Endothelial cell of umbilical vein (primary cell): ENCODE results near the gene CFAP126. TPM values are rescaled to one million over a fixed set of nuclear protein-coding genes. Genes with fewer than 3 reads are reported as not detected.

Source experiments
- BruUV-seq: library from RNA; stranded (reverse); fragments of 400-500 nt; replicated peaks from 2 replicates; lab custom pipeline; 2021; lab: Mats Ljungman, UMichigan
- CTCF ChIA-PET: fragments of 300-600, 350-600 bp; sonication (Branson Sonifier 250); formaldehyde crosslinking; loops from one replicate; lab custom pipeline; 2021; ENCODE audit warnings: antibody characterized with exemption, inconsistent platforms; lab: Charles Lee
- POLR2A ChIA-PET: fragments of 300-600, 350-600 bp; sonication (Branson Sonifier 250); formaldehyde crosslinking; loops from one replicate; lab custom pipeline; 2021; ENCODE audit warnings: antibody characterized with exemption, inconsistent platforms; lab: Charles Lee
- DNase-seq: peaks from one replicate; pipeline ENCODE4 v3.0.0-alpha.2; 2011; ENCODE audit warnings: low read depth, low spot score
- FAIRE-seq: peaks from 2 replicates; lab custom pipeline; 2011; peaks lifted over from hg19 to GRCh38; lab: Jason Lieb, UNC
- H2AFZ ChIP-seq: 2 replicates; pipeline ENCODE4 v1.6.0; 2012; ENCODE audit warnings: low read depth, low read length, control low read depth, inconsistent platforms
- H3K27ac ChIP-seq: 2 replicates; pipeline ENCODE4 v1.5.1; 2011; ENCODE audit warnings: low read depth, mild to moderate bottlenecking, control low read depth, low read length, moderate library complexity; ENCODE audit not compliant: insufficient read depth
- H3K27me3 ChIP-seq, 2 experiments: 2 replicates each; pipeline versions ENCODE4 v1.6.0 to v1.6.1; 2011; ENCODE audit warnings: low read length in 2 of 2, mixed read lengths in 1 of 2; ENCODE audit not compliant: control insufficient read depth in 2 of 2, insufficient read depth in 2 of 2
- H3K36me3 ChIP-seq, 2 experiments: 2 replicates in 1 of 2; 3 replicates in 1 of 2; pipeline ENCODE4 v1.5.1; 2011; ENCODE audit warnings: low read length in 2 of 2, mild to moderate bottlenecking in 1 of 2, moderate library complexity in 1 of 2; ENCODE audit not compliant: control insufficient read depth in 2 of 2, insufficient read depth in 2 of 2; ENCODE audit errors: extremely low read depth in 1 of 2
- H3K4me1 ChIP-seq: 3 replicates; pipeline ENCODE4 v1.5.1; 2011; ENCODE audit warnings: mild to moderate bottlenecking, low read length; ENCODE audit not compliant: control insufficient read depth, insufficient read depth; ENCODE audit errors: extremely low read depth
- H3K4me2 ChIP-seq: 2 replicates; pipeline ENCODE4 v1.6.1; 2011; ENCODE audit warnings: low read length, control low read depth, mixed read lengths; ENCODE audit not compliant: insufficient read depth
- H3K4me3 ChIP-seq, 3 experiments: fragments of 200-600 bp in 1 of 3; sonication (generic), shearing (Covaris generic) in 1 of 3; replicated peaks in 1 of 3; 2 replicates each; pipeline ENCODE4 v1.5.1; 2011 to 2016; ENCODE audit warnings: control low read depth in 3 of 3, low read length in 3 of 3, mild to moderate bottlenecking in 2 of 3, inconsistent platforms in 1 of 3, low read depth in 1 of 3, moderate library complexity in 1 of 3; ENCODE audit not compliant: insufficient read depth in 1 of 3
- H3K79me2 ChIP-seq: 2 replicates; pipeline ENCODE4 v1.6.0; 2012; ENCODE audit warnings: low read length, inconsistent platforms; ENCODE audit not compliant: control insufficient read depth, insufficient read depth
- H3K9ac ChIP-seq: replicated peaks from 2 replicates; pipeline ENCODE3; 2011; ENCODE audit warnings: low read length, control low read depth; ENCODE audit not compliant: insufficient read depth; ENCODE audit errors: extremely low read depth
- H3K9me1 ChIP-seq: replicated peaks from 3 replicates; pipeline ENCODE4 v1.6.0; 2011; ENCODE audit warnings: mild to moderate bottlenecking, low read length; ENCODE audit not compliant: control insufficient read depth, insufficient read depth; ENCODE audit errors: extremely low read depth
- H3K9me3 ChIP-seq: replicated peaks from 2 replicates; pipeline ENCODE4 v1.5.1; 2012; ENCODE audit warnings: low read length, inconsistent platforms; ENCODE audit not compliant: control insufficient read depth, insufficient read depth
- H4K20me1 ChIP-seq: replicated peaks from 2 replicates; pipeline ENCODE3; 2011; ENCODE audit warnings: mild to moderate bottlenecking, low read length; ENCODE audit not compliant: control insufficient read depth, insufficient read depth; ENCODE audit errors: extremely low read depth
- CTCF ChIP-seq, 2 donors: IDR thresholded peaks; 1 replicate in 1 of 2; 2 replicates in 1 of 2; pipeline ENCODE4 v1.5.1; 2011; ENCODE audit warnings: low read length in 2 of 2, mild to moderate bottlenecking in 2 of 2, moderate library complexity in 2 of 2, control low read depth in 1 of 2, inconsistent platforms in 1 of 2, low read depth in 1 of 2; ENCODE audit not compliant: insufficient read depth in 1 of 2; ENCODE audit errors: extremely low read depth in 1 of 2
- EZH2 ChIP-seq: IDR thresholded peaks from 2 replicates; pipeline ENCODE4 v1.6.1; 2012; ENCODE audit warnings: borderline replicate concordance, low read depth, mild to moderate bottlenecking, moderate library complexity, low read length, inconsistent platforms; ENCODE audit not compliant: severe bottlenecking
- FOS ChIP-seq: IDR thresholded peaks from 2 replicates; pipeline ENCODE4 v1.6.1; 2011; ENCODE audit warnings: mild to moderate bottlenecking, low read length, moderate library complexity, borderline replicate concordance; ENCODE audit not compliant: insufficient read depth
- GATA2 ChIP-seq: IDR thresholded peaks from 2 replicates; pipeline ENCODE4 v1.7.0; 2011; ENCODE audit warnings: low read depth, mild to moderate bottlenecking, moderate library complexity, mixed read lengths, low read length; ENCODE audit not compliant: insufficient read length, insufficient read depth
- JUN ChIP-seq: IDR thresholded peaks from 2 replicates; pipeline ENCODE4 v1.6.1; 2011; ENCODE audit warnings: borderline replicate concordance, low read depth; ENCODE audit not compliant: insufficient read length, insufficient read depth
- MAX ChIP-seq: IDR thresholded peaks from 2 replicates; pipeline ENCODE4 v1.6.1; 2011; ENCODE audit not compliant: insufficient read depth, insufficient read length
- MYC ChIP-seq: IDR thresholded peaks from one replicate; pipeline ENCODE4 v1.6.1; 2011; ENCODE audit warnings: mild to moderate bottlenecking, low read depth, low read length
- POLR2A ChIP-seq: IDR thresholded peaks from 2 replicates; pipeline ENCODE4 v1.6.1; 2012; ENCODE audit warnings: low read depth, mild to moderate bottlenecking, control low read depth, low read length
- POLR2AphosphoS5 ChIP-seq: IDR thresholded peaks from 2 replicates; pipeline ENCODE4 v1.6.1; 2012; ENCODE audit warnings: low read depth, mild to moderate bottlenecking, control low read depth, low read length, moderate library complexity; ENCODE audit not compliant: insufficient read depth
- dilution Hi-C: fragments of 300-500 bp; cut with MboI; formaldehyde crosslinking; loops from one replicate; pipeline ENCODE4 v1.15.0; 2019; ENCODE audit warnings: low sequenced_read_pairs; ENCODE audit not compliant: extremely low pct_ligation_motif_present
- intact Hi-C: fragments of 100-400 bp; cut with micrococcal nuclease; formaldehyde crosslinking; loops from one replicate; pipeline ENCODE4 v1.10.0; 2022
- polyA plus RNA-seq, 4 experiments: library from polyadenylated mRNA; depleted of rRNA in 3 of 4; stranded (reverse) in 3 of 4; unstranded in 1 of 4; fragments of >200 nt; gene quantifications; 2 replicates each; pipeline versions ENCODE4 v1.2.1 to v1.2.3, GENCODE V29; 2011 to 2012; ENCODE audit warnings: missing spikeins in 1 of 4
- total RNA-seq: library from RNA; stranded (reverse); gene quantifications from 2 replicates; pipeline ENCODE4 v1.2.3, GENCODE V29; 2021

CFAP126 gene
- total and polyA plus RNA-seq, 2 donors (not counting 3 experiments of a cell fraction or from before 2014, with no cell fraction given) = not detected

GRCh38 chr1:161378014-161378413 is 10.3 kb upstream of the CFAP126 start:
- Histone ChIP-seq H3K4me2 (no peak overlapping the region), H3K27me3 (no peaks in the 10 kb centered on the region), H3K27ac (no peak overlapping the region), H3K9me1 (no peaks in the 10 kb centered on the region), H4K20me1 (no peaks in the 10 kb centered on the region), H2AFZ (no peak overlapping the region), H3K9me3 (no peaks in the 10 kb centered on the region), H3K4me1 (peaks cover 14% of the 10 kb centered on the region), H3K79me2 (no peaks in the 10 kb centered on the region), H3K9ac (no peak overlapping the region), H3K36me3 (no peaks in the 10 kb centered on the region), H3K4me3 (no peak overlapping the region)
- no peak for FAIRE-seq
- no peak for DNase-seq
- BruUV-seq = no TSS peak
- dilution Hi-C loops = no loop called here
- CTCF ChIA-PET = interaction anchor here (0.7 to 1.2 kb wide), 3 partner anchors 10 to 151 kb away, joined by 3 to 4 read pairs (median 3); partner anchors contain the start of gene CFAP126
- intact Hi-C loops = no loop called here
- TF ChIP-seq CTCF (IDR thresholded peaks at IDR 0.05; ENCODE audit: extremely low read depth in 1 of 2, insufficient read depth in 1 of 2, low read depth in 1 of 2, low read length in 2 of 2) (no peak), POLR2A (no peak), GATA2 (no peak), JUN (no peak), MAX (no peak), POLR2AphosphoS5 (no peak), MYC (no peak), FOS (no peak), EZH2 (no peak)
- POLR2A ChIA-PET = no interaction called here
